Esophagus muscularis mucosa (tissue), 3 donors: ENCODE measurements around the gene FAM43B.

ENCODE experiments used
- CTCF ChIP-seq, 3 experiments: fragments of 200-600 bp in 2 of 3; fragments of 450-650 bp in 1 of 3; sonication (generic) in 2 of 3; IDR thresholded peaks; one replicate each; pipeline ENCODE4 v1.5.1; 2017 to 2019; ENCODE audit warnings: antibody characterized with exemption in 3 of 3, mild to moderate bottlenecking in 2 of 3, moderate library complexity in 1 of 3
- POLR2AphosphoS5 ChIP-seq, 2 donors: sonication (generic); formaldehyde crosslinking; IDR thresholded peaks; one replicate each; pipeline ENCODE4 v1.6.1; 2017; ENCODE audit warnings: antibody characterized with exemption in 2 of 2

GRCh38 chr1:20551161-20551560 lies 1.2 kb upstream of the FAM43B start:
- no peak for TF ChIP-seq POLR2AphosphoS5 (IDR thresholded peaks at IDR 0.05)
- TF ChIP-seq CTCF (IDR thresholded peaks at IDR 0.05) = no peak
